T-helper 2 cell (primary cell): ENCODE data around the gene AP2A2.

ENCODE experiments used
- DNase-seq, 5 experiments: peaks; one replicate each; pipeline versions ENCODE4 v3.0.0 to v3.0.0-alpha.2; 2012 to 2022

AP2A2 gene

GRCh38 chr11:976431-977160 is 50.9 kb downstream of the AP2A2 start:
- DNase-seq, result peak in 1 of 5 experiments; percentile 51

GRCh38 chr11:977830-978720 is 52.4 kb downstream of the AP2A2 start:
- DNase-seq, result no peak

- no peak for DNase-seq
Measured at GRCh38 chr11:978781-979180, 53.1 kb downstream of the AP2A2 start.

GRCh38 chr11:980438-981357 is 55.0 kb downstream of the AP2A2 start:
- peak in 1 of 5 experiments; percentile 66 for DNase-seq

GRCh38 chr11:981764-982163 is 56.1 kb downstream of the AP2A2 start:
- no peak for DNase-seq

- DNase-seq, result no peak
Measured at GRCh38 chr11:984546-984945, 58.9 kb downstream of the AP2A2 start.

GRCh38 chr11:985406-985805 is 59.7 kb downstream of the AP2A2 start:
- DNase-seq, result no peak

- DNase-seq, result no peak
Measured at GRCh38 chr11:985848-986247, 60.2 kb downstream of the AP2A2 start.

- no peak for DNase-seq
Measured at GRCh38 chr11:986270-986951, 60.7 kb downstream of the AP2A2 start.

- no peak for DNase-seq
Measured at GRCh38 chr11:986952-987305, 61.3 kb downstream of the AP2A2 start.

GRCh38 chr11:987671-988070 is 62.0 kb downstream of the AP2A2 start:
- no peak for DNase-seq

- DNase-seq, result no peak
Measured at GRCh38 chr11:990101-990500, 64.4 kb downstream of the AP2A2 start.

GRCh38 chr11:991034-991433 is 65.4 kb downstream of the AP2A2 start:
- DNase-seq, result no peak

- DNase-seq, result no peak
Measured at GRCh38 chr11:991711-992307, 66.1 kb downstream of the AP2A2 start.

GRCh38 chr11:992577-992976 is 66.9 kb downstream of the AP2A2 start:
- no peak for DNase-seq

GRCh38 chr11:993632-994167 is 68.0 kb downstream of the AP2A2 start:
- no peak for DNase-seq

GRCh38 chr11:995044-995751 is 69.5 kb downstream of the AP2A2 start:
- DNase-seq, result no peak

GRCh38 chr11:995752-996420 is 70.2 kb downstream of the AP2A2 start:
- DNase-seq, result no peak

GRCh38 chr11:996681-997080 is 71.0 kb downstream of the AP2A2 start:
- no peak for DNase-seq

GRCh38 chr11:997907-998306 is 72.2 kb downstream of the AP2A2 start:
- DNase-seq, result no peak
